Epithelial cell of proximal tubule (primary cell): ENCODE results near the gene ABHD3. TPM values are rescaled to one million over a fixed set of nuclear protein-coding genes. Genes with fewer than 3 reads are reported as not detected.

Experiments used
- DNase-seq: peaks from one replicate; pipeline ENCODE4 v3.0.0-alpha.2; 2011; ENCODE audit warnings: low read depth
- H3K4me3 ChIP-seq: 2 replicates; pipeline ENCODE4 v1.5.1; 2011; ENCODE audit warnings: low read depth, mild to moderate bottlenecking, low read length
- total RNA-seq: library from RNA; depleted of rRNA; stranded (reverse); fragments of >200 nt; gene quantifications from 2 replicates; pipeline ENCODE4 v1.2.3, GENCODE V29; 2015
- TF ChIP-seq, protein P1 (sequence below): conservative IDR thresholded peaks from 2 replicates; pipeline ENCODE4 v1.5.1; 2012; ENCODE audit warnings: low read depth, mild to moderate bottlenecking, low read length

Gene ABHD3
- total RNA-seq, 1 donor from 2014 or later = 14.9 TPM

DNA sequence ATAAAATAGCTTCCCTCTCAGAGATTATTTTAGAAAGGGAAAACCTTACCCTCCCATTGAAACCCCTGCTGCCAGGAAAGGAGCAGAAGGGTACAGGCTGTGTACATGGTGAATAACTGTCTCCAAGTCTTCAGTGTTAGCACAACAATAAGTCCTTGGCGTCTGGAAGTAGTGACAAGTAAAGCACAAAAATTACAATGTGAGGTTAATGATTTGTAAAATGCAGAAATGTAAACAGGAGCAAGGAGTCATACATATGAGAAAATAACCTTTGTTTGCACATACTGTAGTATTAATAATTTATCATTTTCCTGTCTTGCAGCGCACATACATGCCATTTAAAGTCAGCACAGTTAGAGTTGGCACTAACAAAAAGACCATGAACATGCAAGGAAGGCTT is 40.5 kb downstream of the ABHD3 start:
- H3K4me3 ChIP-seq = no peak overlapping the region
- TF ChIP-seq, protein P1, sequence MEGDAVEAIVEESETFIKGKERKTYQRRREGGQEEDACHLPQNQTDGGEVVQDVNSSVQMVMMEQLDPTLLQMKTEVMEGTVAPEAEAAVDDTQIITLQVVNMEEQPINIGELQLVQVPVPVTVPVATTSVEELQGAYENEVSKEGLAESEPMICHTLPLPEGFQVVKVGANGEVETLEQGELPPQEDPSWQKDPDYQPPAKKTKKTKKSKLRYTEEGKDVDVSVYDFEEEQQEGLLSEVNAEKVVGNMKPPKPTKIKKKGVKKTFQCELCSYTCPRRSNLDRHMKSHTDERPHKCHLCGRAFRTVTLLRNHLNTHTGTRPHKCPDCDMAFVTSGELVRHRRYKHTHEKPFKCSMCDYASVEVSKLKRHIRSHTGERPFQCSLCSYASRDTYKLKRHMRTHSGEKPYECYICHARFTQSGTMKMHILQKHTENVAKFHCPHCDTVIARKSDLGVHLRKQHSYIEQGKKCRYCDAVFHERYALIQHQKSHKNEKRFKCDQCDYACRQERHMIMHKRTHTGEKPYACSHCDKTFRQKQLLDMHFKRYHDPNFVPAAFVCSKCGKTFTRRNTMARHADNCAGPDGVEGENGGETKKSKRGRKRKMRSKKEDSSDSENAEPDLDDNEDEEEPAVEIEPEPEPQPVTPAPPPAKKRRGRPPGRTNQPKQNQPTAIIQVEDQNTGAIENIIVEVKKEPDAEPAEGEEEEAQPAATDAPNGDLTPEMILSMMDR = no peak
- no peak for DNase-seq

DNA sequence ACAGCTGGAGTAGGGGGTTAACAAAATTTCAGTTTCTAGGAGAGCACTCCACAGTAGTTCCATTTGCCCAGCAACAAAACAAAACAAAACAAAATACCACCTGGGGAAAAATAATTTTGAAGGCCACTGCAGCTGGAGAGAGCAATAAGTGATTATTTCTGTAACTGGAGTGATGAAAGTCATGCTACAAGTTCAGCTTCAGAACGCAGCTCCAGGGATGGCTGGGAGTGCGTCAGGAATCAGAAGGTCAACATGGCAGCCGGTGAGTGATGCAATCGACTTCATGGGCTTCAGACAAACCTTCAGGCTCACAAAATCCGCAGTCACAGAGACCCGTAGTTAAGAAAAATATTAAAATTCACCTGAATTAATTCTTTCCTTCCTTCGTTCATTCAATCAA is 41.0 kb downstream of the ABHD3 start:
- DNase-seq = no peak
- TF ChIP-seq, protein P1 = no peak

DNA sequence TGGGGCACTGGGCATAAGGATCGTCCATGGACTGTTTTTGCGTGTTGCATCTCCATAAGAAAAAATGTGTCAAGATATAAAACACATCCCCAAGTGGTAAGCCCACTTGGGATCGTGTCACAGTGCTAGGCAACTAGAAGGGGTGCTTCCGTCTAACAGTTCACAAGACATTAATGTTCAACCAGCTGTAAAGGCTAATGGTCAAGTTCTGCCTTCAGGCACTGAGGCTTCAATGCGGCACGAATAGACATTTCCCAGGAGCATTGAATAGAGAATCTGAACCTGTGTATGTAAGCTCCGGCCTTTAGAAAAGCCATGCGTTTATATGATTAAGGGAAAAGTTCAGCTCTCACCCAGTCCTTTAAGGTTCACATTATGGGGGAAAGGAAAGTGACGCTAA is 42.0 kb downstream of the ABHD3 start:
- no peak for DNase-seq
- TF ChIP-seq, protein P1 = no peak
- no peak overlapping the region for H3K4me3 ChIP-seq

More for the DNA sequence above, 41.0 kb downstream of the ABHD3 start:
- no peak overlapping the region for H3K4me3 ChIP-seq

DNA sequence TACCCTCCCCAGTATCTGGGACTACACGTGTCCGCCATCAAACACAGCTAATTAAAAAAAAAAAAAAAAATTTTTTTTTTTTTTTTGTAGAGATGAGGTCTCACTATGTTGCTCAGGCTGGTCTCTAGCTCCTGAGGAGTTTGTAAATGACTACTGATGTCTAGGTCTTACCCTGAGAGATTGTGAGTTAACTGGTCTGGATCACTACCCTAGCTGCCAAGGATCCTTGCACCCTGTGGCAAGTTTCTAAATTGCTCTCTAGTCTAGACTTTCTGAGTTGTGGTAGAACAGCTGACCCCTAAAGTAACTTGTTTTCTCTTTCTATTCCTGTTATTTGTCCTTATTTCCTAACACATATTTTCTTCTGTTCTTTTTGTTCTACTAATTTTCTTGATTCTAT is 44.5 kb downstream of the ABHD3 start:
- no peak overlapping the region for H3K4me3 ChIP-seq
- TF ChIP-seq, protein P1 = no peak
- DNase-seq = no peak

DNA sequence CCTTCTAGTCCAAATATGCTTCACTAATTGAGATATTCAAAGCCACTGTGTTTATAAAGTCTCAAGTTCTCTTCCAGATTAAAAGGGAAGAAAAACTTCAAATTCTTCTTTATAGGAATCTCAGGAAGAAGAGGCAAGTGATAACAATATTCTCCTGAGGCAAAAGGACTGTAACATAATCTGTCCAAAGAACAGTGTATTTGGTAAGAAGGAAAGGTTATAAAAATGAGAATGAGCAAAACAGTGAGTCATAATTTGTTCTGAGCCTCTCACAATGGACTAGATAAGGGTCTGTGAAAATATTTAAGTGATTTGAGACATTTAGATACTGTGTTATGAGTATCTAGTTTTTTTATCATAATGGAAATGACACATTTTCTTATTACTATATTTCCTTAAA is 48.2 kb downstream of the ABHD3 start:
- no peak overlapping the region for H3K4me3 ChIP-seq
- DNase-seq = no peak
- TF ChIP-seq, protein P1 = no peak

DNA sequence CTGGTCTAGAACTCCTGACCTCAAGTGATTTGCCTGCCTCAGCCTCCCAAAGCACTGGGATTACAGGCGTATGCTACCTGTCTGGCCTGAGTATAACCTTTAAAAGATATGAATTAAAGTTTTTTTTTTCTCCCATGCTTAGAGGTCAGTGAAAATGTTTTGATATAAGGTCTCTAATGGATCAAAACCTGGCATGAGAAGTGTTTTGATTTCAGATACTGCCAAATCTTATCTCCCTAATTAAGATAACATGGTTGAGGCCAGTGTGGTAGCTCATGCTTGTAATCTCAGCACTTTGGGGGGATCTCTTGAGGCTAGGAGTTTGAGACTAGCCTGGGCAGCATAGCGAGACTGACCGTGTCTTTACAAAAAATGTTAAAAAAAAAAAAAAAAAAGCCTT is 51.2 kb downstream of the ABHD3 start:
- no peak for DNase-seq
- no peak overlapping the region for H3K4me3 ChIP-seq
- TF ChIP-seq, protein P1 = no peak

DNA sequence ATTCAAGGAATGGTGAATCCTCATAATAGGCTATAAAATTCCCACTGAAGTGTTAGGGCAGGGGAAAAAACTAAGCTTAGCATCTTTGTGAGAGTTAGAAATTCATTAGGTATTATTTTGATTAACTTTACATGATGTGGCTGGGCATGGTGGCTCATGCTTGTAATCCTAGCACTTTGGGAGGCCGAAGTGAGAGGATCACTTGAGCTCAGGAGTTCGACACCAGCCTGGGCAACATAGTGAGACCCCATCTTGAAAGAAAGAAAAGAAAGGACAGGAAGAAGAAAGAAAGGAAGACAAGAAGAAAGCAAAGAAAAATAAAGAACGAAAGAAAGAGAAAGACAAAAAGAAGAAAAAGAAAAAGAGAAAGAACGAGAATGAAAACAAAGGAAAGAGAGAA is 52.5 kb downstream of the ABHD3 start:
- H3K4me3 ChIP-seq = no peak overlapping the region
- TF ChIP-seq, protein P1 = no peak
- no peak for DNase-seq
